GM21786 (cell line): Measurements from ENCODE around the gene RIN3.
A peak's percentile ranks its signal among the peaks of the same experiment; 100 is the strongest.

Experiments used
- ATAC-seq: cut with Tn5 transposase; IDR thresholded peaks from one replicate; pipeline ENCODE4 v1.9.1; 2021; ENCODE audit not compliant: unreplicated experiment

Gene RIN3

GRCh38 chr14:92513204-92513965 lies at the start of gene RIN3:
TSS of gene RIN3 (plus strand) at chr14:92513781. CDS start at chr14:92513933, 152 bp downstream.
- peak; percentile 62 for ATAC-seq

GRCh38 chr14:92464156-92464555 lies 49.4 kb upstream of the RIN3 start:
- ATAC-seq: no peak

GRCh38 chr14:92464716-92465115 lies 48.9 kb upstream of the RIN3 start:
- ATAC-seq: no peak

- ATAC-seq: no peak
Observed at GRCh38 chr14:92465353-92466055, 48.1 kb upstream of the RIN3 start.

GRCh38 chr14:92466059-92466458 lies 47.5 kb upstream of the RIN3 start:
- ATAC-seq: no peak

- ATAC-seq: no peak
Observed at GRCh38 chr14:92469515-92469914, 44.1 kb upstream of the RIN3 start.

GRCh38 chr14:92470215-92470614 lies 43.4 kb upstream of the RIN3 start:
- ATAC-seq: no peak

GRCh38 chr14:92470811-92471210 lies 42.8 kb upstream of the RIN3 start:
- ATAC-seq: no peak

- no peak for ATAC-seq
Observed at GRCh38 chr14:92471919-92472318, 41.7 kb upstream of the RIN3 start.

GRCh38 chr14:92472860-92473259 lies 40.7 kb upstream of the RIN3 start:
- ATAC-seq: no peak

- no peak for ATAC-seq
Observed at GRCh38 chr14:92473261-92473968, 40.2 kb upstream of the RIN3 start.

- no peak for ATAC-seq
Observed at GRCh38 chr14:92473969-92474535, 39.5 kb upstream of the RIN3 start.

- ATAC-seq: no peak
Observed at GRCh38 chr14:92475037-92475436, 38.5 kb upstream of the RIN3 start.

GRCh38 chr14:92475451-92476187 lies 38.0 kb upstream of the RIN3 start:
- ATAC-seq: no peak

GRCh38 chr14:92480856-92481255 lies 32.7 kb upstream of the RIN3 start:
- ATAC-seq: no peak

GRCh38 chr14:92481386-92481785 lies 32.2 kb upstream of the RIN3 start:
- ATAC-seq: no peak

GRCh38 chr14:92481811-92482555 lies 31.6 kb upstream of the RIN3 start:
- no peak for ATAC-seq

- ATAC-seq: no peak
Observed at GRCh38 chr14:92482621-92483319, 30.8 kb upstream of the RIN3 start.

GRCh38 chr14:92484132-92484823 lies 29.3 kb upstream of the RIN3 start:
- no peak for ATAC-seq
